GM19463 (cell line): ENCODE results near the gene CARS2.
"Not testable (repeated sequence)": the region's sequence is repeated elsewhere in the genome, so short reads cannot be mapped to it uniquely, and the experiment has no call there.

ENCODE experiments used
- ATAC-seq: cut with Tn5 transposase; IDR thresholded peaks from one replicate; pipeline ENCODE4 v1.9.1; 2021; ENCODE audit warnings: mild to moderate bottlenecking, moderate library complexity; ENCODE audit not compliant: unreplicated experiment

Gene CARS2

DNA sequence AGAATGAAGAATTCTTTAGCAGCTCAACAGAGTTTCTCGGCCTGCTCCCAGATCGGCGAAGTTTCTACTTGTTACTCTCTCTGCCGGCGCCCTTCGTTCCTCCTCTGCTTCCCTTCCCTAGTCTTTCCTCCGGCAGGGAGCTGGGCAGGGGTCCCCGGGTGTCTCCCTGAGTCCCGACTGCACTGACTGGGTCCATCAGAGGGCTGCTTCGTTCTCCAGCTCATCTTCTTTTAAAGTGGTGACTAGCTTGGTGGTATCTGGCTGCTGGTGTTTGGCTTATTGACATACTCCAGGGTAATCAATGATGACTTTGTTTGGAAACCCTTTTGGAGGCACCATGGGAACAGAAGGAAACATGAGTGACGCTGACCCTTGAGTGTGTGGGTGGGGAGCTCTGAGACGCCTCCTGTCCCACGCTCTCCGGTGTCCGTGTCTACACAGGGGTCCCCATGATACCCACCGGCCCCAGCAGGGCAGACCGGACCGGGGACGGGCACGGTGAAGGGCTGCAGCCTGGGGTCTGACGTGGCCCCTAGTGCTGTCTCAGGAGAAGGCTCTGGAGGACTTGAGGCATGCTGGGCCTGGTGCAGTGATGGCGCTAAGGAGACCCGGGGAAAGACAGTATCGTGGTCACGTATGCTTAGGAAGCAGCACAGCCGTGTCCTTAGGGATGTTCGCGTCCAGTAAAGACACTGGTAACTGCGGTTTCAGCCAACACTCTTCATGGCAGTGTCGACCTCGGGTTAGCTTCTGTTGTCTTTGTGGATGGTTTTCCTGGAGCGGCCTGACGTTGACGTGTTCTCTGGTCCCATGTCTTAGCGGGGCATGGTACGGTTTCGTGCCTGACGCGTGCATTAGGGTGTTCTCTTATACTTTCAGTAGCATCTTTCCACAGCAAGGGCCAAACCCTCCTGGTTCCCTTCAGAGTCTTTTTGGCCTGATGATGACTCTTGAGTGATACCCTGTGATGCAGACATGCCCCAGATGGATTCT, 66.8 kb downstream of the CARS2 start:
- ATAC-seq: no peak

DNA sequence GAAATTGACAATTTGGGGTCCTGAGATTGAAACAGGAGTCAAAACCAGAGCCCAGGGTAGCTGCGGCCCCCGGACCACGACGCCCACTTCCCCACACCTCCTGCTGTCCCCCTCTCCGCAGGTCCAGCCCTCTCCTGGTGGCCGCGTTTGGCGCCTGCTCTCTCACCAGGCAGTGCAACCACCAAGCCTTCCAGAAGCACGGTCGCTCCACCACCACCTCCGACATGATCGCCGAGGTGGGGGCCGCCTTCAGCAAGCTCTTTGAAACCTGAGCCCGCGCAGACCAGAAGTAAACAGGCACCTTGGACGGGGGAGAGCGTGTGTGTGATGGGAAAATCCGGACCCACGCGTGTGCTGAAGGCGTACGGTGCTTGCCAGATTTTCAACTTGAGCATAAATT, 67.7 kb downstream of the CARS2 start:
- no peak for ATAC-seq

DNA sequence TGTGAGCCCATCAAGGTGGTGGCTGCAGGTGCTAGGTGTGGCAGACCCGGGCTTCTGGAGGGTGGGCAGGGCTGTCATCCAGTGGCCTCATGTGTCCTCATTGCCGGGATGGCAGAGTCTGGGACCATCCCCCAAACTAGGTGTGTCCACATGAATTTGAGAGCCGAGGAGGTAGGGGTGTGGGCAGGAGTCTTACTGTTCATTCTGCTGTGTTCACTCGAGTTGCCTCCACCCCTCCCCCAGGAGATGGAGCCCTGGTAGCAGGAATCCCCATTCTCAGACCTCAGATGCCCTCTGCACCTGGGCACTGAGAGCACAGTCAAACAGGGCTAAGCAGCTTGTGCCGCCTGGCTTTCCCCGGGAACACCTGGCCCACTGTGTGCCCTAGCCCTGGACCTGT, 68.2 kb downstream of the CARS2 start:
- ATAC-seq: no peak

DNA sequence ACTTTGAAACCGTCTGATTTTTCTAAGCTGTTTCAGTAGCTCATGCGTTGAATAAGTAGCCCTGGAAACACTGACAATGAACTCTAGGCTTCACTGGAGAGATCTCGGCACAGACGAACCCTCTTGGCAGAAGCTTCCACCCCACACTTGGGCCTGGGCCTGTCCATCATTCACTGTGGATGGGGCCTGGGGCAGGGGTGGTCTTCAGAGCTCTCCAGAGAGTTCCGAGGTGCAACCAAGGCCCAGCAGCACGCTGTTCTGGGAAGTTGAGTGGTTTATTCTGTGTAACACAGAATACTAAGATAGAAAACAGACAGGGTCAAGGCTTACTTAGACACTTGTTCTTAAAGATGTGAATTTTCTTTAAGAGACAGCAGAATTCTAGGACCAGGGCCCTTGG, 68.6 kb downstream of the CARS2 start:
- no peak for ATAC-seq

DNA sequence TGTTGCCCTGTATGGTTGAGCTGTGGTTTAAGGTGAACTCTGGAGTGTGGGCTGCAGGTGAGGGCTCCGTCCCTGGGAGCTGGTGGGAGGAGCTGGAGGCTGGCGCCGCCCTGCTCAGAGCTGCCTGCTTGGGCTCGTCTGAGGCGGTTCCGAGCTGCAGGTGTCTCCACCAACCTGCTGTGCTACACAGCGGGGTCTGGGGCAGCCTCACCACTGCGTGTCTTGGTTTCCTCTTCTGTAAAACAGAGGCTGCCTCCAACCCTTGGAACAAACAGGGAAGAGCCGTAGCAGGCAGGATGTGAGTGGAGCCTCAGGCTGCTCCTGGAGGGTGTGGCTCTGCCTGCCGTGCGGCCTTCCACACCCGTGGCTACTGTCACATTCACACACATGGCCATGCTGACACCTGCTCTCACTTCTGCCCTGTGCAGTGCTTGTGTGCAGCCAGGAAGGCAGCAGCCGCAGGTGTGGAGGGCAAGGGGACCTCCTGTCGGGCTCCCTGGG, 69.2 kb downstream of the CARS2 start:
- ATAC-seq: no peak

DNA sequence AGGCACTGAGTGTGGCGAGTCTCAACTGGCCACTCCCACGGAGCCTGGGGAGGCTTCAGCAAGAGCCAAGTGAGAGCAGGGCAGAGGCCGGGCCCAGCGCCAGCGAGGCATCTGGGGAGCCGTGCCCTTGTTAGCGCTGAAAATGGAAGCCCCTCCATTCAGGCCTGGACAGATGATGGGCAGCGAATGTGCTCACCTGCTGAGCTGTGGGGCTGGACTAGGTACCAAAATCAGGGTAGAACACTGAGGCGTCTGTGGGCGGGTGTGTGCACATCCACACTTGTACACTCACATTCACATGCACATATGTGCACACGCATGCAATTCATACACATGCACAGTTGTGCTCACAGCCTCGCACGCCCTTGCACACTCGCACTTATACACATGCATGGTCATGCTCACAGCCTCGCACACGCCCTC, 69.9 kb downstream of the CARS2 start:
- no peak for ATAC-seq

DNA sequence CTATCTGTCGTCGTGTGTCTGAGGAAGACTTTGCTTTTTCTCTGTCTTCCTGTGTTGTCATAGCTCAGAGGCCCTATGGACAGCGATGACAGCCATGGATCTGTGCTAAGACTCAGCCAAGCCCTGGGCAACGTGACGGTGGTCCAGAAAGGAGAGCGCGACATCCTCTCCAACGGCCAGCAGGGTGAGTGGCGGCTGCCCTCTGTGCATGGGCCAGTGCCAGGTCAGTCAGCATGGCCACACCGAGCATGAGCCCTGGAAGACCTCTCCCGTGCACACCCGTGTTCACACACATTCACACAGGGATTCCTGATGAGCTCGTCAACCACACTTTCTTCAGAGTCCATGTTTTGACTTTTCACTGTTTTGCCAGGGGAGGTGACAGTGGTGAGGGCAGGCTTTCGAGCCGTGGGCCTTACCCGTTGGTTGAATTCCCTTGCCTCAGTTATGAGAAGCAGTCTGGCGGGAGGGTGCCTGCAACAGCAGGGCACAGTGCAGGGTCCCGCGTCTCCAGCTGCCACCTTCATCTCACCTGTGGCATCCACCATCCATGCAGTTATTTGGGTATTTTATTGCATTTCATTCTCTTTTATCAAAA, 70.4 kb downstream of the CARS2 start:
- ATAC-seq: no peak

DNA sequence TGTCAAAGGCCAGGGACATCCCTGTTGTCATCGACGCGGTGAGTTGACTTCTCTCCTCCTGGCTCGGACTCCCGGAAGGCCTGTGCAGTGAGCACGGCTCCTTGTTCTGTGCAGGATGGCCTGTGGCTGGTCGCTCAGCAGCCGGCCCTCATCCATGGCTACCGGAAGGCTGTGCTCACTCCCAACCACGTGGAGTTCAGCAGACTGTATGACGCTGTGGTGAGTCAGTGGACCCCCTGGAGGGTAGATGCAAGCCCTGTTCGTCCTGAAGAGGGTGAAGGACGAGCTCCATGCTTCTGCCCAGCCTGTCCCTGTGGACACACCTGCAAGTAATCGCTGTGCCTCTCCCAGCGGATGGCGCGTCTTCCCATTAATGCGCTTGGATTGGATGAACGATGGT, 71.4 kb downstream of the CARS2 start:
- ATAC-seq: no peak

DNA sequence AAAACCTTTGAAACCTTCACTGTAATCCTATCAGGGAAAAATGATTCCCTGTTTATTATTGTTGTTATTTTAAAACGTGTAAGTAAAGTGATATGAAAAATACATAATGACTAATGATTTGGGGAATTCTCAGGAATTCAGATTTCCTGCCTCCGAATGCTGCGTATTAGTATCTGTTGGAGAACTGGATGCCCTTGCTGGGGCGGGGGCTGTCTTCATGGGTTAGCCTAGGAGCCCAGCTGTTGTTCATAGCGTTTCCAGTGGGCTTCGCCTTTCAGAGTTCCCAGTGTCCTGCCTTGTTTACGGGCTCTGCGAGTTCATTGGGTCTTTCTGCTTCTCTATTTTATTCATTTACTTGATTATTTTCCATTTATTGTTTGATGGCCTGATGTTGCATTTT, 72.1 kb downstream of the CARS2 start:
- ATAC-seq: no peak

DNA sequence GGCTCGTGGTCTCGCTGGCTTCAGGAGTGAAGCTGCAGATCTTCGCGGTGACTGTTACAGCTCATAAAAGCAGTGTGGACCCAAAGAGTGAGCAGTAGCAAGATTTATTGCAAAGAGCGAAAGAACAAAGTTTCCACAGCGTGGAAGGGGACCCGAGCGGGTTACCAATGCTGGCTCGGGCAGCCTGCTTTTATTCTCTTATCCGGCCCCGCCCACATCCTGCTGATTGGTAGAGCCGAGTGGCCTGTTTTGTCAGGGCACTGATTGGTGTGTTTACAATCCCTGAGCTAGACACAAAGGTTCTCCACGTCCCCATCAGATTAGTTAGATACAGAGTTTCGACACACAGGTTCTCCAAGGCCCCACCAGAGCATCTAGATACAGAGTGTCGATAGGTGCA, 73.7 kb downstream of the CARS2 start:
- ATAC-seq: not testable (repeated sequence)

DNA sequence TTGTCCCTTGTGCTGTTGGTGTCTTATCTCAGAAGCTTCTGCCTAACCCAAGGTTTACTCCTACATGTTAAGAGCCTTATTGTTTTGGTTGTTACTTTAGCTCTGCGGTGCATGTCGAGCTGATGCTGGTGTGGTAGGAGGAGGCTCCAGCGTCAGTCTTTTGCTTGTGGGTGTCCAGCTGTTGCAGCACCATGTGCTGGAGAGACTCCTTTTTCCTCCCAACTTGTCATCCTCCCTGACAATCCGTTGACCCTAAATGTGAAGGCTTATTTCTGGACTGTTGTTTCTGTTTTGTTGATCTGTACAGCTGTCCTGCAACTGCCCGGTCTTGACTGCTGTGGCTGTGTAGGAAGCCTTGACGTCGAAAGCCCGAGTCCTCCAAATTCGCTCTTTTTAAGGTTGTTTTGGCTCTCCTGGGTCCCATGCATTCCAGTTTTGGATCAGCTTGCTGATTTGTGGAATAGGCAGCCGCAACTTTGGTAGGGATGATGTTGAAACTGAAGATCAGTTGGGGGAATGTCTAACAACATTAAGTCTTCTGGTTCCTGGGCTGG, 75.3 kb downstream of the CARS2 start:
- ATAC-seq: no peak

DNA sequence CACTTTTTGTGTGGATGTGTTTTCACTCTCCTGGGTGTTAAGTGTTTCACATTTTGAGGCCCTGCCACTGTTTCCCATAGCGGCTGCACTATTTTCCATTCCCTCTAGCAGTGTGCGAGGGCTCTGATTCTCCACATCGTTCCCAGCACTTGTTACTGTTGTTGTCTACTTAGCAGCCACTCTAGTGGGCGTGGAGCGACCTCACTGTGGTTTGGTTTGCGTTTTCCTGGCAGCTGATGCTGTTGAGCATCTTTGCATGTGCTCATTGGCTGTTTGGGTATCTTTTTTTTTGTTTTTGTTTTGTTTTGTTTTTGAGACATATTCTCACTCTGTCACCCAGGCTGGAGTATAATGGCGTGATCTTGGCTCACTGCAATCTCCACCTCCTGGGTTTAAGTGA, 76.2 kb downstream of the CARS2 start:
- ATAC-seq: no peak

DNA sequence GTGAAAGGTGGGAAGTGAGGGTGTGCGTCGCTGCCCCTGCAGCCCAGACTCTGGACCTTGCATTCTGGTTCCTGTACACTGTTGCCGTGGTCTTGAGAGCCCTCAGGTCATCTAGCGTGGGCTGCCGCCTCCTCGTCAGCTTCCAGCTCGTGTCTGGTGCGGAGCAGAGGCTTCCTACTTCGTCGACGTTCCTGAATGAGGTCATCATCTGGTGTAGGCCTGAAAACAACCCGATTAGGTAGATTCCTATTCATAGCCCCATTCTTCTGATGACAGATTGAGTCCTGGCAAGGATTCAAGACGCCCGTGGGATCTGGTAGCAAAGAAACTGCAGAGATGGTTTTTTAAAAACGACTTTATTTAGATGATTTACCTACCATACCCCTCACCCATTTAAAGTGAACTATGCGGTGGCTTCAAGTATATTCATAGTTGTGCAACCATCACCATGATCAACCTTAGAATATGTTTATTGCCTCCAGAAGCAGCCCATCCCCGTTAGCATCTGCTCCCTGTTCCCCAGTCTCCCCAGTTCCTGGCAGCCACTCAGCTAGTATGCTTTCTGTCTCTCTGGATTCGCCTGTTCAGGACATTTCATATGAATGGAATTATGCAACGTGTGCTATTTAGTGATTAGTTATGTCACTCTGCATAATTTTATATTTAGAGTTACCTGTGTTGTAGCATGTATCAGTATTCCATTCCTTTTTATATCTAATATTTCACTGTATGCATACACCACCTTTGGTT, 76.8 kb downstream of the CARS2 start:
- no peak for ATAC-seq

DNA sequence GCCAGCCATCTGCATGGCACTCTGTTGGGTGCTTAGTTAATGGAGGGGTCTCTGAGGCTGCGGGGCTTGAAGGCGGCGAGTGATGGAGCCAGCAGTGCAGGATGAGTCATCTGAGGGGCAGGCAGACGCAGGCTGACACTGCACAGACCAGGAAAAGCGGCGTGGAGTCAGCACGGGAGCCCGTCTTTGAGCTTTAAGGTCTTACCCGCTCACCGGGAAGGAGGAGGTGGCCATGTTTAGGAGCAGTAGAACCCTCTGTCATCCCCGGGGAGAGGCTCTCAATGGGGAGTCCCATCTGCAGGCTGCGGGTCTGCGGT, 77.5 kb downstream of the CARS2 start:
- ATAC-seq: no peak

DNA sequence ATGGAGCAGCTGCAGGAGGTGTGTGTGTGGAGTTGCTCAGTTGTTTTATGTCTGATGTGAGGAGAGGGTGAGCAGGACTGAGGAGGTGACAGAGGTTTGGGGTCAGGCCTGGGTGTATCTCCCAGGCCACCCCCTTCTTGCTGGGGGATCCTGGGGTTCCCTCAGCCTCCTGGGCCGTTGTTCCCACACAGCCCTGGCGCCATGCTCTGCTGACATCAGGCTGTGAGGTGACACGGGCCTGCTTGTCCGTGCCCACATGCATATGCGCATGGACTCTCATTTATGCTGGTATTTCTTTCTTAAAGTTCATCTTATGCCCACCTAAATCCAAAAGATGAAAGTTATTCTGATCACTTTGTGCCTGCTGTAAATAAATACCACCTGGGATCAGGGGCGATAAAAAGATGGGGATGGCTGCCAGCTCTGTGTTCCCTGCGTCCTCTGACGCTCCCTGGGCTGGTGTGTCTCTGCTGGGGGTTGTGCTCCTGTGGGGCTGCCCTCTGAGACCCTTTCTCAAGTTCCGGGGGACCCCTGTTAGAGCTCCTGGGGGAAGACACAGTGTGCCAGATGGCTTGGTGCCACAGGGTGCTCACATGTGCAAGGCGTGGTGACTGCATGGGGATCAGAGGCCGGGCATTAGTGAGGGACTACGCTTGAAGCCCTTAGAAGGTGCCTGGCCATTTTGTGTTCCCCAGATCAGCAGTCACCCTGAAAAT, 78.0 kb downstream of the CARS2 start:
- no peak for ATAC-seq

DNA sequence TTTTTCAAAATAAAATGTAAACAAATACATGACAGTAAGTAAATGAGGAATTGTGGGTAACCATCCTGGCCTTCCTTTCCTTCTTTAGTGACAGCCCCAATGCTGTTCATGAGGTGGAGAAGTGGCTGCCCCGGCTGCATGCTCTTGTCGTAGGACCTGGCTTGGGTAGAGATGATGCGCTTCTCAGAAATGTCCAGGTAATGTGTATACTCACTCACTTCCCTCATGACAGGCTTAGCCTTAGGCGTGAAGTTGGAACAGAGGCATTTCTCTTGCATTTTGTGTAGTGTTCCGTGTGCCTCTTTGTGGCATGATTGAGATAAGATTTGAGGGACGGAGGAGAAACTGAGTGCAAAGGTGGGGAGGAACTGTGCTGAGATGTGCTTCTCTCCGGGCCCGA, 78.6 kb downstream of the CARS2 start:
- no peak for ATAC-seq

DNA sequence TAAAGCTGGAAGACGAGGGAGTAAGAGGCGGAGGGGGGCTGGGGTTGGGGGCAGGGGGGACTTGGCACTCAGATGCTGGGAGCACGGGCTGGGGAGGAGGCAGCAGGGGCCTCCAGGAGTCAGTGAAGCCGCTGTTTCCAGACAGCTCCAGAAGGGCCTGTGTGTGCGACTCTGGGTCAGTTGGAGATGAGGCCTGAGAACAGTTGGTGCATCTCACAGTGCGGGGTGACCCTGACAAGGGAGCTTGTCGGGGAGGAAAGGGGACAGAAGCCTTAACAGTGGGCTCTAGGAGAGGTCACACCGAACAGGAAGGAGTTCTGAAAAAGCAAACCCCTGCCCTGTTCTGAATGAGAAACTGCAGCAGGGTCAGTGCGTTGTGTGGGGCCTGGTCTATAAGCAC, 79.4 kb downstream of the CARS2 start:
- ATAC-seq: no peak

DNA sequence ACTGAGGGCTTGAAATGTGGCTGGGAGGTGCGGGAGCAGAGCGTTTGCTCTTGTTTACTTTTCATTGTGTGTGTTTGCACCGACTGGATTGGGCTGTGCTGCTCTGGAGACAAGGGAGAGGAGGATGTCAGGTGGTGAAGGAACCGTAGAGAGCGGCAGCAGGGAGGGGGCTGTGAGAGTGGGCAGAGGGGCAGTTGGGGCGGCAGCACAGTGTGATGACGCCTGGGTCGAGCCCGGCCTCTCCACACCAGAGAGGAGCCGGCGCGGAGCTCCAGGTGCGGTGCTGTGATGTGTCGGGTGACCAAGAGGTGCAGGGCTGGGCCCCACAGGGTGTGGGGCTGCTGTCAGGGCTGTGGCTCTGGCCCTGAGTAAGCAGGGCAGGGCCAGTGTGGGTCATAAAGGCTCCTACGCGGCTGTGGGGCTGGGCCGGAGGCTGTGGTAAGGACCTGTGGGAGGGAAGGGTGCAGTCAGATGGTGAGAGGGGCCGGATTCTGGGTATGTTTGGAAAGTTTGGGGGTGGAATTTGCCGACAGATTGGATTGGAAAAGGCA, 80.1 kb downstream of the CARS2 start:
- ATAC-seq: no peak

DNA sequence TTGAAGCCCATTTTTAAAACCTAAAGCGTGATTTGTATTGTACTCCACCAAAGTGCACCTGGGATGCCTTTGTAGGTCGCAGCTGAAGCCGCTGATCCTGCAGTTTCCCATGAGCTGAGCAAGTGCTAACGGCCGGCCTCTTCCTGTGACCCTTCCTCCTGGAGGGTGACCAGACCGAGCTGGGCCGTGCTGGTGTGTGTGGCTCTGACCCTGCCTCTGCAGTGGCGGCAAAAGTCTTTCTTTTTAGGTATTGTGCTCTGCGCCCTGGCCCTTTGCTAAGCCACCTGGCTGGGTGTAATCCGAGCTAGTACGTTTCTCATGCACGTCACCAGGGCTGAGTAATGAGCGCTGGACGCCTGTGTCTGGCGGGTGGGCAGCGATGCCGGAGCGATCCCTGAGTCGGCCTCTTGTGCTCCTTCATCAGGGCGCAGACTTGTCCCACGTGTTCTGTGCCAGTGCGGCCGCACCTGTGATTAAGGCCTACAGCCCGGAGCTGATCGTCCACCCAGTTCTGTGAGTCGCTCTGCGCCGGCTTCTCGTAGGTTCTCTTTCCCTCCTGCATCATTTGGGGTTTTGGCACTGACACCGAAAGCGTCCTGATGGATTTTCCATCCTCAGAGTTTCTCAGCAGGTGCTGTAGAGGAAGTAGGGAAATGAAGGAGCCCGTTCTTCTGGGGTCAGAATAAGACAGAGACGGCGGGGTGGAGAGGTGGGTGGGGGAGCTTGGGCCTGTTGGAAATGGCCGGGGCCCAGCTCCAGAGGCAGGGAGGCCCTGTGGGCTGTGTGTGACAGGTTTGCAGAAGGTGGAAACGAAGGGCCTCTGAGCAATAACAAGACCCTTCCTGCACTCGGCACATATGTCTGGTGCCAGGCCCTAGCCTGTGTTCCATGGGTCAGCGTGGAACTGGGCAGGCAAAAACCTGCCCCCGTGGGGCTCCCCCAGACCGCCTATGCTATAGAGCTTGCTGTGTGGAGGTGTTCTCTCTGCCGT, 80.9 kb downstream of the CARS2 start:
- ATAC-seq: no peak
